ENCODE data around the gene SETD1A.

Gene SETD1A

GRCh38 chr16:30924913-30925631 is 32.5 kb upstream of the SETD1A start:
- no peak for TF ChIP-seq CTCF (IDR thresholded peaks at IDR 0.05; ENCODE audit: low read depth, low read length)
- no peak for DNase-seq (ENCODE audit: extremely low read depth, low read depth)

- TF ChIP-seq CTCF (IDR thresholded peaks at IDR 0.05; ENCODE audit: low read depth, low read length), result no peak
- DNase-seq (ENCODE audit: extremely low read depth, low read depth), result no peak
Observed at GRCh38 chr16:30925632-30925987, 31.9 kb upstream of the SETD1A start.

GRCh38 chr16:30925995-30926811 is 31.4 kb upstream of the SETD1A start:
- DNase-seq (ENCODE audit: extremely low read depth, low read depth), result no peak

DNA sequence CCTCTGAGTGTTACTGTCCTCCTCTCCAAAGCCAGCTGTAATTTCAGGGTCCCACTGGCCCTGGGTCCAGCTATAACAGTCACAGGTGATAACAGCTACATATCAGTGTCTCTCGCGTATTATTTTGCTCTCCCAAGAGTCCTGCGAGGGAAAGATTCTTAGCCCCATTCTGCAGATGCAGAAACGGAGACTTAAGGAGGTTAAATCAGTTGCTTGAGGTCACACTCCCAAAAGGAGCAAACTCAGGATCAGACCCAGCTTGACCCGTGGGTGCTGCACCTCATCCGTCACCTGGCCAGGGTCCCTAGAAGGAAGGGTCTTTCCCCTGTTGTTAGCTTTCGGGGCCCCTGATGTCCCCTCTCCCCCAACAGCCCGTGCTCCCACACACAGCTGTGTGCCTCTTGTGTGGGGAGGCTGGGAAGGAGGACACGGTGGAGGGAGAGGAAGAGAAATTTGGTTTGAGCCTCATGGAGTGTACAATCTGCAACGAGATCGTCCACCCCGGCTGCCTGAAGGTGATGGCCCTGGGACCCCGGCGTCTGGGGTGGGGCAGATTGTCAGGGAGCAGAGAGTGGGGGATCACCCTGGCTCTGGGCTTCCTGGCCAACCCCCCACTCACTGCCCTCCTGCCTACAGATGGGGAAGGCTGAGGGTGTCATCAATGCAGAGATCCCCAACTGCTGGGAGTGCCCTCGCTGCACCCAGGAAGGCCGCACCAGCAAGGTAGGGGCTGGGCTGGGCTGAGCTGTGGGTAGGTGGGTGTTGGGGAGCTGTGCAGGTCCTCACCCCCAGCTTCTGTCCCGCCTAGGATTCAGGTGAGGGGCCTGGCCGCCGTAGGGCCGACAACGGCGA is 30.4 kb upstream of the SETD1A start:
- no peak for DNase-seq (ENCODE audit: extremely low read depth, low read depth)
- no peak for TF ChIP-seq CTCF (IDR thresholded peaks at IDR 0.05; ENCODE audit: low read depth, low read length)

More at GRCh38 chr16:30925995-30926811, 31.4 kb upstream of the SETD1A start:
- TF ChIP-seq CTCF (IDR thresholded peaks at IDR 0.05; ENCODE audit: low read depth, low read length), result no peak

DNA sequence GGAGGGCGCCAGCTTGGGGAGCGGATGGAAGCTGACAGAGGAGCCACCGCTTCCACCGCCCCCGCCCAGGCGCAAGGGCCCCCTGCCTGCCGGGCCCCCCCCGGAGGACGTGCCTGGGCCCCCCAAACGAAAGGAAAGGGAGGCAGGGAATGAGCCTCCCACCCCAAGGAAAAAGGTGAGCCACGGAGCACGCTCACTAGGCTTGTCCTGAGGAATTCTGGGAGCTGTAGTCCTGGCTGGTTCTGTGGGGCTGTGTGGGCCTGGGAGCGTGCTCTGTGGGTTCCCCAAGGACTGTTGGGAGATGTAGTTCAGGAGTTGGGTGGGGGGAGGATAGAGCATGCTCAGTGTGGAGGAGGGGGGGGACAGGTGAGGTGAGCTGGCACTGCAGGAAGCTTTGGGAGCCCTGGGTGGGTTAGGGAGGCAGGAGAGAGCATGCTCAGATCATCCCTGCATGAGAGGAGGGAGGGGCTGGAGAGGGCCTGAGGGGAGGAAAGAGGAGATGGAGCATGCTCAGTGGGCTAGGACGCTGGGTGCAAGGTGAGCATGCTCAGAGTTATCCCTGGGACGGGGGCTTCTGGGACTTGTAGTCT is 29.7 kb upstream of the SETD1A start:
- TF ChIP-seq CTCF (IDR thresholded peaks at IDR 0.05; ENCODE audit: low read depth, low read length), result no peak
- no peak for DNase-seq (ENCODE audit: extremely low read depth, low read depth)

DNA sequence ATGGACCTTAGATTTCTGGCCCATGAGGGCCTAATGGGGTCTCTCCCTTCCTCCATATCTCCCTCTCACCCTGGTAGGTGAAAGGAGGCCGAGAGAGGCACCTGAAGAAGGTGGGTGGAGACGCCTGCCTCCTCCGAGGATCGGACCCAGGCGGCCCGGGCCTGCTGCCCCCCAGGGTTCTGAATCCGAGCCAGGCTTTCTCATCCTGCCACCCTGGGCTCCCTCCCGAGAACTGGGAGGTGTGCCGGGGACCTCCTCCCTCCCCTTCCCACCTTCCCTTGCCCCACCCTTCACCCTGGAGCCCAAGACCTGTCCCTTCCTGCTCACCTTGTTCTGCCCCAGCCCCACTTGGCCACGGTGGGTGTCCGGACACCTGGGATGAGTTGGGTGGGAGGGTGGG is 29.2 kb upstream of the SETD1A start:
- no peak for DNase-seq (ENCODE audit: extremely low read depth, low read depth)
- TF ChIP-seq CTCF (IDR thresholded peaks at IDR 0.05; ENCODE audit: low read depth, low read length), result no peak
